ENCODE data around the gene ACVRL1.

ACVRL1 gene

DNA sequence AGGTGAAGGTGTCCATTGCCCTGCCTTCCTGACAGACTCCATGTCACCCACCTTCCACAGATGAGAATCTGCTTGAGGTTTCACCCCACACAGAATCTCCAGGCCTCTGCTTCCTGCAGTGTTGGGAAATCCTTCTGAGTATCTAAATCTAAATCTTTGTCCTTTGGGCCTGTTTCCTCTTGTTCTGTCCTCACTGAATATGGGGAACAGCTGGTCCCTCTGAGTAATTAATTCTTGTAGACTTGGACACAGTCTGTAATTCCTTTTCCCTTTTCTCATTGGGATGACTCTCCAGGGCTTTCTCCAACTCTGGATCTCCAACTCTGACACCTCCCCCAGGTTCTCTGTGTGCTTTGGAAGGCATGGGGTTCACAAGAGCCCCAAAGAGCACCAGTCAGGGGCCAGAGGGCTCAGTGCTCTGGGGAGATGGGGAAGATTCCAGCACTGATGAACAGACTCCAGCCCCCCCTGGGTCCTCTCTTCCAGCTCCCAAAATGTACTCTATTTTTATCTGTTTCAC lies 2.3 kb upstream of the ACVRL1 start:
- H3K36me3 Mint-ChIP-seq (ENCODE audit: low read depth) = no peaks in the 10 kb centered on the region
- peak overlapping the region in 1 of 3 experiments; percentile 35 for H3K4me3 Mint-ChIP-seq
- H3K27me3 Mint-ChIP-seq (ENCODE audit: low read depth) = peaks cover 3% of the 10 kb centered on the region
- no peak for TF ChIP-seq CTCF (IDR thresholded peaks at IDR 0.05; ENCODE audit: unreplicated experiment in 3 of 3)
- H3K4me1 Mint-ChIP-seq = peaks cover 42% of the 10 kb centered on the region
- H3K9me3 Mint-ChIP-seq = no peaks in the 10 kb centered on the region
- peak overlapping the region; percentile 81 to 85 (median 84) for H3K27ac Mint-ChIP-seq

GRCh38 chr12:51905471-51906429 lies 1.6 kb upstream of the ACVRL1 start:
- Mint-ChIP-seq H3K4me3 (peak overlapping the region in 2 of 3 experiments; percentile 17 to 35), H3K36me3 (ENCODE audit: low read depth) (no peaks in the 10 kb centered on the region), H3K27ac (peak overlapping the region; percentile 81 to 87 (median 84)), H3K27me3 (ENCODE audit: low read depth) (peaks cover 8% of the 10 kb centered on the region), H3K9me3 (no peaks in the 10 kb centered on the region), H3K4me1 (peaks cover 48% of the 10 kb centered on the region)
- no peak for TF ChIP-seq CTCF (IDR thresholded peaks at IDR 0.05; ENCODE audit: unreplicated experiment in 3 of 3)

- no peak for TF ChIP-seq CTCF (IDR thresholded peaks at IDR 0.05; ENCODE audit: unreplicated experiment in 3 of 3)
- no peaks in the 10 kb centered on the region for H3K9me3 Mint-ChIP-seq
- H3K27me3 Mint-ChIP-seq (ENCODE audit: low read depth) = peaks cover 8% of the 10 kb centered on the region
- H3K4me1 Mint-ChIP-seq = peaks cover 55% of the 10 kb centered on the region
- H3K27ac Mint-ChIP-seq = peak overlapping the region; percentile 81 to 87 (median 84)
- no peaks in the 10 kb centered on the region for H3K36me3 Mint-ChIP-seq (ENCODE audit: low read depth)
- peak overlapping the region in 1 of 3 experiments; percentile 35 for H3K4me3 Mint-ChIP-seq
Measured at GRCh38 chr12:51906430-51907082, 748 bp upstream of the ACVRL1 start.

- peaks cover 65% of the 10 kb centered on the region for H3K4me1 Mint-ChIP-seq
- H3K9me3 Mint-ChIP-seq = no peaks in the 10 kb centered on the region
- H3K27me3 Mint-ChIP-seq (ENCODE audit: low read depth) = peaks cover 8% of the 10 kb centered on the region
- no peaks in the 10 kb centered on the region for H3K36me3 Mint-ChIP-seq (ENCODE audit: low read depth)
- TF ChIP-seq CTCF (IDR thresholded peaks at IDR 0.05; ENCODE audit: unreplicated experiment in 3 of 3) = no peak
- peak overlapping the region in 1 of 3 experiments; percentile 76 for H3K27ac Mint-ChIP-seq
- H3K4me3 Mint-ChIP-seq = no peak overlapping the region
Measured at GRCh38 chr12:51907856-51908425, 637 bp downstream of the ACVRL1 start.

- TF ChIP-seq CTCF (IDR thresholded peaks at IDR 0.05; ENCODE audit: unreplicated experiment in 3 of 3) = no peak
- H3K27me3 Mint-ChIP-seq (ENCODE audit: low read depth) = peaks cover 8% of the 10 kb centered on the region
- peaks cover 61% of the 10 kb centered on the region for H3K4me1 Mint-ChIP-seq
- no peaks in the 10 kb centered on the region for H3K9me3 Mint-ChIP-seq
- no peak overlapping the region for H3K4me3 Mint-ChIP-seq
- H3K27ac Mint-ChIP-seq = peak overlapping the region in 1 of 3 experiments; percentile 76
- no peaks in the 10 kb centered on the region for H3K36me3 Mint-ChIP-seq (ENCODE audit: low read depth)
Measured at GRCh38 chr12:51908876-51909592, 1.7 kb downstream of the ACVRL1 start.

Data from nephron (organoid).